ENCODE results near the gene EHBP1L1. TPM values are rescaled to one million over a fixed set of nuclear protein-coding genes. Genes with fewer than 3 reads are reported as not detected.

The EHBP1L1 gene
- polyA plus RNA-seq, 1 donor from 2014 or later = 18.3 TPM

- H3K4me3 ChIP-seq (ENCODE audit: low read length) = no peak overlapping the region
Observed at GRCh38 chr11:65560555-65561418, 15.1 kb upstream of the EHBP1L1 start.

GRCh38 chr11:65562020-65562419 is 13.8 kb upstream of the EHBP1L1 start:
- peaks cover 2% of the 10 kb centered on the region for H3K79me2 ChIP-seq (replicated peaks; ENCODE audit: insufficient read depth, low read length)
- H3K27ac ChIP-seq (ENCODE audit: low read length) = no peak overlapping the region
- no peak overlapping the region for H3K4me2 ChIP-seq (ENCODE audit: low read length)
- no peaks in the 10 kb centered on the region for H3F3A ChIP-seq (ENCODE audit: insufficient read depth, low read length, poor library complexity, severe bottlenecking)
- H3K9ac ChIP-seq (ENCODE audit: low read length) = no peak overlapping the region
- H3K27me3 ChIP-seq (ENCODE audit: insufficient read depth, low read depth, low read length) = no peaks in the 10 kb centered on the region
- no peaks in the 10 kb centered on the region for H3K36me3 ChIP-seq (ENCODE audit: insufficient read depth, low read length)
- no peaks in the 10 kb centered on the region for H4K20me1 ChIP-seq (ENCODE audit: insufficient read depth)
- no peaks in the 10 kb centered on the region for H3K9me2 ChIP-seq (ENCODE audit: insufficient read depth, low read length)
- H3K4me3 ChIP-seq (ENCODE audit: low read length) = no peak overlapping the region
- no peak overlapping the region for H2AFZ ChIP-seq (ENCODE audit: low read depth, low read length)
- H3K9me3 ChIP-seq (ENCODE audit: low read length) = no peaks in the 10 kb centered on the region
- TF ChIP-seq MXI1 (conservative IDR thresholded peaks at IDR 0.05; ENCODE audit: poor library complexity, severe bottlenecking) = no peak
- TF ChIP-seq TAF1 (IDR thresholded peaks at IDR 0.05; ENCODE audit: low read depth) = no peak
- no peak for TF ChIP-seq POLR2AphosphoS5 (IDR thresholded peaks at IDR 0.05)
- no peak for TF ChIP-seq EP300 (conservative IDR thresholded peaks at IDR 0.05; ENCODE audit: poor library complexity, severe bottlenecking)
- TF ChIP-seq SMC3 (conservative IDR thresholded peaks at IDR 0.05; ENCODE audit: poor library complexity) = no peak
- TF ChIP-seq RAD21 (conservative IDR thresholded peaks at IDR 0.05) = no peak
- TF ChIP-seq REST (IDR thresholded peaks at IDR 0.05; ENCODE audit: borderline replicate concordance) = no peak
- no peak for TF ChIP-seq EZH2 (IDR thresholded peaks at IDR 0.05; ENCODE audit: borderline replicate concordance, insufficient read depth, low read length, poor library complexity, severe bottlenecking)

More at GRCh38 chr11:65560555-65561418, 15.1 kb upstream of the EHBP1L1 start:
- no peaks in the 10 kb centered on the region for H3K36me3 ChIP-seq (ENCODE audit: insufficient read depth, low read length)
- no peaks in the 10 kb centered on the region for H3K9me3 ChIP-seq (ENCODE audit: low read length)
- H3K27ac ChIP-seq (ENCODE audit: low read length) = no peak overlapping the region
- no peaks in the 10 kb centered on the region for H3F3A ChIP-seq (ENCODE audit: insufficient read depth, low read length, poor library complexity, severe bottlenecking)
- no peaks in the 10 kb centered on the region for H3K9me2 ChIP-seq (ENCODE audit: insufficient read depth, low read length)
- no peaks in the 10 kb centered on the region for H3K27me3 ChIP-seq (ENCODE audit: insufficient read depth, low read depth, low read length)
- no peak overlapping the region for H3K4me2 ChIP-seq (ENCODE audit: low read length)
- H3K79me2 ChIP-seq (replicated peaks; ENCODE audit: insufficient read depth, low read length) = no peaks in the 10 kb centered on the region
- no peak overlapping the region for H3K9ac ChIP-seq (ENCODE audit: low read length)
- TF ChIP-seq RAD21 (conservative IDR thresholded peaks at IDR 0.05) (no peak), REST (IDR thresholded peaks at IDR 0.05; ENCODE audit: borderline replicate concordance) (no peak), EP300 (conservative IDR thresholded peaks at IDR 0.05; ENCODE audit: poor library complexity, severe bottlenecking) (no peak), POLR2AphosphoS5 (IDR thresholded peaks at IDR 0.05) (no peak), MXI1 (conservative IDR thresholded peaks at IDR 0.05; ENCODE audit: poor library complexity, severe bottlenecking) (no peak), SMC3 (conservative IDR thresholded peaks at IDR 0.05; ENCODE audit: poor library complexity) (no peak), EZH2 (IDR thresholded peaks at IDR 0.05; ENCODE audit: borderline replicate concordance, insufficient read depth, low read length, poor library complexity, severe bottlenecking) (no peak), TAF1 (IDR thresholded peaks at IDR 0.05; ENCODE audit: low read depth) (no peak)
- TF ChIP-seq, protein P1, sequence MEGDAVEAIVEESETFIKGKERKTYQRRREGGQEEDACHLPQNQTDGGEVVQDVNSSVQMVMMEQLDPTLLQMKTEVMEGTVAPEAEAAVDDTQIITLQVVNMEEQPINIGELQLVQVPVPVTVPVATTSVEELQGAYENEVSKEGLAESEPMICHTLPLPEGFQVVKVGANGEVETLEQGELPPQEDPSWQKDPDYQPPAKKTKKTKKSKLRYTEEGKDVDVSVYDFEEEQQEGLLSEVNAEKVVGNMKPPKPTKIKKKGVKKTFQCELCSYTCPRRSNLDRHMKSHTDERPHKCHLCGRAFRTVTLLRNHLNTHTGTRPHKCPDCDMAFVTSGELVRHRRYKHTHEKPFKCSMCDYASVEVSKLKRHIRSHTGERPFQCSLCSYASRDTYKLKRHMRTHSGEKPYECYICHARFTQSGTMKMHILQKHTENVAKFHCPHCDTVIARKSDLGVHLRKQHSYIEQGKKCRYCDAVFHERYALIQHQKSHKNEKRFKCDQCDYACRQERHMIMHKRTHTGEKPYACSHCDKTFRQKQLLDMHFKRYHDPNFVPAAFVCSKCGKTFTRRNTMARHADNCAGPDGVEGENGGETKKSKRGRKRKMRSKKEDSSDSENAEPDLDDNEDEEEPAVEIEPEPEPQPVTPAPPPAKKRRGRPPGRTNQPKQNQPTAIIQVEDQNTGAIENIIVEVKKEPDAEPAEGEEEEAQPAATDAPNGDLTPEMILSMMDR (IDR thresholded peaks at IDR 0.05; ENCODE audit: poor library complexity, severe bottlenecking) = no peak
- no peaks in the 10 kb centered on the region for H4K20me1 ChIP-seq (ENCODE audit: insufficient read depth)
- H2AFZ ChIP-seq (ENCODE audit: low read depth, low read length) = no peak overlapping the region

Data from neural cell (in vitro differentiated cells).